Measurements from ENCODE around the gene RAB3GAP1. TPM values are rescaled to one million over a fixed set of nuclear protein-coding genes. Genes with fewer than 3 reads are reported as not detected.

The RAB3GAP1 gene
- total RNA-seq, 4 donors from 2014 or later, result 34.4 to 53.3 (median 45.1) TPM

GRCh38 chr2:135203944-135204343, 151.9 kb downstream of the RAB3GAP1 start:
- DNase-seq (ENCODE audit: low spot score) (no peak), ATAC-seq (ENCODE audit: low FRiP score) (no peak)
- no peak for TF ChIP-seq CTCF (IDR thresholded peaks at IDR 0.05)

GRCh38 chr2:135208016-135208415, 155.9 kb downstream of the RAB3GAP1 start:
- no peak for TF ChIP-seq CTCF (IDR thresholded peaks at IDR 0.05)
- ATAC-seq (ENCODE audit: low FRiP score), result no peak
- no peak for DNase-seq (ENCODE audit: low spot score)

GRCh38 chr2:135212757-135213156, 160.7 kb downstream of the RAB3GAP1 start:
- TF ChIP-seq CTCF (IDR thresholded peaks at IDR 0.05), result no peak
- no peak for DNase-seq (ENCODE audit: low spot score)
- no peak for ATAC-seq (ENCODE audit: low FRiP score)

- TF ChIP-seq CTCF (IDR thresholded peaks at IDR 0.05), result no peak
- ATAC-seq (ENCODE audit: low FRiP score), result no peak
- no peak for DNase-seq (ENCODE audit: low spot score)
Measured at GRCh38 chr2:135218426-135218825, 166.3 kb downstream of the RAB3GAP1 start.

GRCh38 chr2:135219226-135219625, 167.1 kb downstream of the RAB3GAP1 start:
- ATAC-seq (ENCODE audit: low FRiP score) (no peak), DNase-seq (ENCODE audit: low spot score) (no peak)
- TF ChIP-seq CTCF (IDR thresholded peaks at IDR 0.05), result no peak

Small RNA genes within 50 kb of the gene (small RNA-seq; reads per million reads assigned to genes)
- not detected for gene SNORA40B

Other genes starting within 250 kb of the RAB3GAP1 start
- not detected for gene ACMSD, start 213.7 kb upstream of the RAB3GAP1 start, total RNA-seq
- gene CCNT2, start 133.5 kb upstream of the RAB3GAP1 start, total RNA-seq, result 10 to 100 TPM; 23.2 to 41.8 (median 34.5) TPM
- gene MAP3K19, start 4.8 kb upstream of the RAB3GAP1 start, total RNA-seq, result not detected